ACHN (cell line): ENCODE measurements around the gene PCYT1B.
"Not testable (repeated sequence)": the region's sequence is repeated elsewhere in the genome, so short reads cannot be mapped to it uniquely, and the experiment has no call there.

Experiments
- DNase-seq: peaks from one replicate; pipeline ENCODE4 v3.0.0-alpha.2; 2015
- in situ Hi-C: cut with HindIII; loops from 2 replicates; pipeline ENCODE4 v1.10.0; 2017; ENCODE audit warnings: low sequenced_read_pairs, low pct_ligation_motif_present, low pct_unique_long_range_greater_than_20kb

The PCYT1B gene

GRCh38 chrX:24651783-24652182 is 4.6 kb upstream of the PCYT1B start:
- DNase-seq: no peak
- in situ Hi-C loops: no loop called here

- in situ Hi-C loops: no loop called here
- no peak for DNase-seq
Measured at GRCh38 chrX:24648495-24648894, 1.3 kb upstream of the PCYT1B start.

- in situ Hi-C loops: no loop called here
- DNase-seq: no peak
Measured at GRCh38 chrX:24646745-24647182, 383 bp downstream of the PCYT1B start.

- DNase-seq: no peak
- in situ Hi-C loops: no loop called here
Measured at GRCh38 chrX:24646006-24646405, 1.1 kb downstream of the PCYT1B start.

GRCh38 chrX:24643116-24643515 is 4.0 kb downstream of the PCYT1B start:
- no peak for DNase-seq
- in situ Hi-C loops: no loop called here

- in situ Hi-C loops: no loop called here
- DNase-seq: no peak
Measured at GRCh38 chrX:24629701-24630100, 17.4 kb downstream of the PCYT1B start.

GRCh38 chrX:24619647-24620046 is 27.5 kb downstream of the PCYT1B start:
- no peak for DNase-seq
- in situ Hi-C loops: no loop called here

- in situ Hi-C loops: no loop called here
- no peak for DNase-seq
Measured at GRCh38 chrX:24610516-24610915, 36.6 kb downstream of the PCYT1B start.

- DNase-seq: no peak
- in situ Hi-C loops: no loop called here
Measured at GRCh38 chrX:24607616-24608015, 39.5 kb downstream of the PCYT1B start.

GRCh38 chrX:24605941-24606340 is 41.2 kb downstream of the PCYT1B start:
- DNase-seq, in situ Hi-C loops: not testable (repeated sequence)

GRCh38 chrX:24603191-24603590 is 44.0 kb downstream of the PCYT1B start:
- no peak for DNase-seq

GRCh38 chrX:24601858-24602257 is 45.3 kb downstream of the PCYT1B start:
- DNase-seq: no peak
- in situ Hi-C loops: no loop called here

More at GRCh38 chrX:24603191-24603590, 44.0 kb downstream of the PCYT1B start:
- in situ Hi-C loops: no loop called here

- in situ Hi-C loops: no loop called here
- no peak for DNase-seq
Measured at GRCh38 chrX:24594501-24594900, 52.6 kb downstream of the PCYT1B start.

GRCh38 chrX:24590111-24590510 is 57.0 kb downstream of the PCYT1B start:
- in situ Hi-C loops: no loop called here
- no peak for DNase-seq

GRCh38 chrX:24577091-24577490 is 70.1 kb downstream of the PCYT1B start:
- in situ Hi-C loops: no loop called here

GRCh38 chrX:24575496-24575895 is 71.7 kb downstream of the PCYT1B start:
- in situ Hi-C loops: no loop called here
- no peak for DNase-seq

More at GRCh38 chrX:24577091-24577490, 70.1 kb downstream of the PCYT1B start:
- no peak for DNase-seq

GRCh38 chrX:24574743-24575142 is 72.4 kb downstream of the PCYT1B start:
- in situ Hi-C loops: no loop called here
- DNase-seq: no peak

- in situ Hi-C loops: no loop called here
Measured at GRCh38 chrX:24567169-24567568, 80.0 kb downstream of the PCYT1B start.

GRCh38 chrX:24566240-24566639 is 80.9 kb downstream of the PCYT1B start:
- no peak for DNase-seq
- in situ Hi-C loops: no loop called here

More at GRCh38 chrX:24567169-24567568, 80.0 kb downstream of the PCYT1B start:
- no peak for DNase-seq

GRCh38 chrX:24563291-24564010 is 83.7 kb downstream of the PCYT1B start:
- no peak for DNase-seq
- in situ Hi-C loops: no loop called here
